ENCODE results near the gene PGM1.

DNA sequence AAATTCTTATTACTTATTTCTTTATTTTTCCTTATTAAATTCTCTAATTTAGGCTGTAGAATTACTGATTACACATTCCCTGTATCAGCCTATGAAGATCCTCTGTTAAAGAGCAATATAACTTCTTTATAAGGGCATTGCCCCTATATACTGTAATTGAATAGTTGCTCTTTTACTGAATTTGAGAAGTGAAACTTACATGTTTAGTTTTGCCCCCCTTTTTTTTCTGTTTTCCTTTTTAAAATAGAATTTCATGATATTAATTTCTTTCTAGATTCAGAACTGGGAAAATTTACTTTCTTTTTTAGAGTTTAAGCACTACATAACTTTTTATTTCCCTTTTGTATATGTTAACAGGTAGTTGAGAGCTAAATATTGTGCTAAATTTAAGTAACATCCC is 29.5 kb upstream of the PGM1 start:
- TF ChIP-seq POLR2AphosphoS5 (IDR thresholded peaks at IDR 0.05; ENCODE audit: low read depth, low read length): no peak
- TF ChIP-seq SIN3A (IDR thresholded peaks at IDR 0.05; ENCODE audit: borderline replicate concordance, insufficient read depth, low read length): no peak
- TF ChIP-seq REST (IDR thresholded peaks at IDR 0.05; ENCODE audit: insufficient read depth in 1 of 2, low read depth in 2 of 2, low read length in 2 of 2): no peak
